ENCODE measurements around the gene FBP1.

The FBP1 gene

DNA sequence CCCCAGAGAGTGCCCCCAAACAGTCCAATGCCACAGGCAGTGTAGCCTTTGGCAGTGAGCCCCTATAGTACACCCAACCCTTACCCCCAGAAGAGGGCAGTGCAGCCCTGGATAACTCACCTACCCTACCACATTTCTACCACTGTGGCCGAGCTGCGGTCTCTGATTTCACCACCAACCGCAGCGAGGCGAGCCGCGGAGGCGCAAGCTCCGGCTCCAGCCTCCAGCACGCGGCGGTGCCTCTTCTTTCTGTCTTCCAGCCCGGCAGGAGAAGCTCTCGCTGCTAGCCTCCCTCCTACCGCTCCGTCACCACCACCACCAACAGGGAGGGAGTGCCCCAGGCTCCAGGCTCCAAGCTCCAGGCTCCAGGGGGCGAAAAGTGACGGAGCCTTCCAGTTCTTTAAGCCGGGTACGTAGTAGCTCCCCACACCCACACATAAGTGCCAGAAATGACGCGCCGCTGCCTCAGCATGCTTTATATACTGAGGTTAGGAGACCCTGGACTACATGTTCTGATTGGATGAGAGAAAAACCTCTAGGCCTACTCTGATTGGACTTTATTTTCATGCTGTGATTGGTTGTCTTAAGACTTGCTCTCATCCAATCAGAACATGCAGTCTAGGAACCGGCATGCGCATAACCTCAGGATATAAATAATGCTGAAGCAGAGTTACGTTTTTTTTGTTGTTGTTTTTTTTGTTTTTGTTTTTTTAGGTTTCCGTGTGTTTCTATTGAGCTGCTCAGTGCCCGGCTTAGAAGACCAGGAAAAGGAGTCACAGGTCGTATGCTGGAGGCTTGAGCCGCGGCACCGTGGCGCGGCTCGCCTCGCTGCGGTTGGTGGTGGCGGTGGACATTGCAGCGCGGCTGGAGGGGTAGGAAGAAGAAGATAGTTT, 84.6 kb downstream of the FBP1 start, which contains the start of gene PCAT7:
Gene PCAT7 (plus strand): TSS at position 645 of the 893 bp plus-strand sequence.
- TF ChIP-seq GATA3 (IDR thresholded peaks at IDR 0.05; ENCODE audit: low read depth, low read length) (no peak), GATA2 (IDR thresholded peaks at IDR 0.05; ENCODE audit: low read depth, low read length) (no peak)

DNA sequence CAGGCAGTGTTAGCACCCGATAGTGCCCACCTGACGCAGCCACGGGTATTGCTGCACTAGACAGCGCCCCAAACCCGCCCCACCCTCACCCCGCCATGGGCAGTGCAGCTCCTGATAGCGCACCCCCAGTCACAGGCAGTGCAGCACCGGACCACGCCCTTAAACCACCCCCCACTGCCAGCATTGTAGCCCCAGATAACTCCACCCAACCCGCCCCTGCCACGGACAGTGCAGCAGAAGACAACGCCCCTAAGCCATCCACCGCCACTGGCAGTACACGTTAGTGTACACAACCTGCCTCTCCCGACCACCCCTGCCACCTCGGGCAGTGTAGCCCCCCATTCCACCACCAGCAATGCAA, 85.3 kb downstream of the FBP1 start:
- TF ChIP-seq GATA3 (IDR thresholded peaks at IDR 0.05; ENCODE audit: low read depth, low read length): no peak
- TF ChIP-seq GATA2 (IDR thresholded peaks at IDR 0.05; ENCODE audit: low read depth, low read length): no peak
